GM19467 (cell line): ENCODE data around the gene DPP6.
"Not testable (repeated sequence)": the region's sequence is repeated elsewhere in the genome, so short reads cannot be mapped to it uniquely, and the experiment has no call there.

Experiments used
- ATAC-seq: cut with Tn5 transposase; IDR thresholded peaks from one replicate; pipeline ENCODE4 v1.9.1; 2021; ENCODE audit warnings: mild to moderate bottlenecking, moderate library complexity; ENCODE audit not compliant: unreplicated experiment

Gene DPP6

GRCh38 chr7:154072395-154073181 lies 20.4 kb downstream of the DPP6 start:
- ATAC-seq, result not testable (repeated sequence)

GRCh38 chr7:154078523-154078922 lies 26.3 kb downstream of the DPP6 start:
- ATAC-seq, result not testable (repeated sequence)

GRCh38 chr7:154080249-154080648 lies 28.1 kb downstream of the DPP6 start:
- ATAC-seq, result not testable (repeated sequence)

GRCh38 chr7:154087037-154087725 lies 35.0 kb downstream of the DPP6 start:
- not testable (repeated sequence) for ATAC-seq

GRCh38 chr7:154092093-154092492 lies 39.9 kb downstream of the DPP6 start:
- not testable (repeated sequence) for ATAC-seq

GRCh38 chr7:154095201-154095600 lies 43.0 kb downstream of the DPP6 start:
- not testable (repeated sequence) for ATAC-seq

GRCh38 chr7:154105063-154105462 lies 52.9 kb downstream of the DPP6 start:
- not testable (repeated sequence) for ATAC-seq

- not testable (repeated sequence) for ATAC-seq
These were observed 57.4 kb downstream of the DPP6 start for GRCh38 chr7:154109615-154110014.

- not testable (repeated sequence) for ATAC-seq
These were observed 61.6 kb downstream of the DPP6 start for GRCh38 chr7:154113732-154114351.

GRCh38 chr7:154117411-154118390 lies 65.5 kb downstream of the DPP6 start:
- ATAC-seq, result not testable (repeated sequence)

- ATAC-seq, result not testable (repeated sequence)
These were observed 68.6 kb downstream of the DPP6 start for GRCh38 chr7:154120825-154121224.

- ATAC-seq, result not testable (repeated sequence)
These were observed 70.5 kb downstream of the DPP6 start for GRCh38 chr7:154122720-154123119.

GRCh38 chr7:154123397-154123796 lies 71.2 kb downstream of the DPP6 start:
- not testable (repeated sequence) for ATAC-seq

- ATAC-seq, result not testable (repeated sequence)
These were observed 76.9 kb downstream of the DPP6 start for GRCh38 chr7:154129142-154129541.

GRCh38 chr7:154132617-154133016 lies 80.4 kb downstream of the DPP6 start:
- ATAC-seq, result not testable (repeated sequence)

GRCh38 chr7:154133703-154134277 lies 81.6 kb downstream of the DPP6 start:
- ATAC-seq, result not testable (repeated sequence)

- ATAC-seq, result not testable (repeated sequence)
These were observed 82.5 kb downstream of the DPP6 start for GRCh38 chr7:154134698-154135097.

- not testable (repeated sequence) for ATAC-seq
These were observed 83.4 kb downstream of the DPP6 start for GRCh38 chr7:154135646-154136045.

GRCh38 chr7:154145922-154146706 lies 93.9 kb downstream of the DPP6 start:
- ATAC-seq, result not testable (repeated sequence)
